ENCODE measurements around the gene CAPN1. TPM values are rescaled to one million over a fixed set of nuclear protein-coding genes. Genes with fewer than 3 reads are reported as not detected.

CAPN1 gene
- total and polyA plus RNA-seq, 12 donors, result 61.6 to 110 (median 84.8) TPM

- 94 to 97% methylated on average over 20 of the region's 20 CpGs for WGBS, 2 donors
- H3K27me3 ChIP-seq, result no peaks in the 10 kb centered on the region
- intact Hi-C loops (cut with DNase I), result loop anchor here in 1 of 10 donors (10.0 kb wide), 1 partner anchor 45 kb away; no protein-coding TSS in a partner anchor
- H3K9me3 ChIP-seq, result no peaks in the 10 kb centered on the region
- H3K4me1 ChIP-seq, result peaks cover 0 to 15% (median 0%) of the 10 kb centered on the region in 9 donors
- H3K4me3 ChIP-seq, result no peak overlapping the region
- H3K27ac ChIP-seq, result no peak overlapping the region
- DNase-seq (no peak), ATAC-seq (no peak)
- no peak for TF ChIP-seq CTCF (IDR thresholded peaks at IDR 0.05)
- H3K36me3 ChIP-seq, result peaks cover 7 to 74% (median 47%) of the 10 kb centered on the region in 9 donors
Measured at GRCh38 chr11:65209711-65210360, 28.1 kb downstream of the CAPN1 start.

GRCh38 chr11:65210361-65210731 lies 28.6 kb downstream of the CAPN1 start:
- peaks cover 7 to 69% (median 47%) of the 10 kb centered on the region in 9 donors for H3K36me3 ChIP-seq

GRCh38 chr11:65210748-65211147 lies 29.0 kb downstream of the CAPN1 start:
- H3K27me3 ChIP-seq, result no peaks in the 10 kb centered on the region
- no peaks in the 10 kb centered on the region for H3K9me3 ChIP-seq
- no peak overlapping the region for H3K4me3 ChIP-seq
- no peak for ATAC-seq
- peaks cover 5 to 65% (median 46%) of the 10 kb centered on the region in 9 donors for H3K36me3 ChIP-seq
- H3K27ac ChIP-seq, result no peak overlapping the region
- no peak for TF ChIP-seq CTCF (IDR thresholded peaks at IDR 0.05)
- DNase-seq, result no peak
- H3K4me1 ChIP-seq, result peaks cover 0 to 15% (median 0%) of the 10 kb centered on the region in 9 donors
- intact Hi-C loops (cut with DNase I), result no loop called here
- 64 to 65% methylated on average over 4 of the region's 4 CpGs for WGBS, 2 donors

More at GRCh38 chr11:65210361-65210731, 28.6 kb downstream of the CAPN1 start:
- intact Hi-C loops (cut with DNase I), result no loop called here
- Histone ChIP-seq H3K27me3 (no peaks in the 10 kb centered on the region), H3K4me1 (peaks cover 0 to 15% (median 0%) of the 10 kb centered on the region in 9 donors), H3K27ac (no peak overlapping the region), H3K9me3 (no peaks in the 10 kb centered on the region), H3K4me3 (no peak overlapping the region)
- ATAC-seq (no peak), DNase-seq (no peak)
- no peak for TF ChIP-seq CTCF (IDR thresholded peaks at IDR 0.05)
- 86 to 87% methylated on average over 14 of the region's 14 CpGs for WGBS, 2 donors

GRCh38 chr11:65211293-65212105 lies 29.8 kb downstream of the CAPN1 start:
- H3K27me3 ChIP-seq, result no peaks in the 10 kb centered on the region
- peaks cover 0 to 15% (median 0%) of the 10 kb centered on the region in 9 donors for H3K4me1 ChIP-seq
- peaks cover 0 to 58% (median 38%) of the 10 kb centered on the region in 9 donors for H3K36me3 ChIP-seq
- DNase-seq (no peak), ATAC-seq (peak in 4 of 8 donors; percentile 15 to 29 (median 20))
- H3K9me3 ChIP-seq, result no peaks in the 10 kb centered on the region
- no peak overlapping the region for H3K27ac ChIP-seq
- intact Hi-C loops (cut with DNase I), result no loop called here
- 80 to 85% methylated on average over 29 of the region's 29 CpGs for WGBS, 2 donors
- H3K4me3 ChIP-seq, result no peak overlapping the region
- TF ChIP-seq CTCF (IDR thresholded peaks at IDR 0.05), result no peak
